Fibroblast of skin of left quadriceps (primary cell): ENCODE data around the gene TXNDC17.
"Not testable (repeated sequence)": the region's sequence is repeated elsewhere in the genome, so short reads cannot be mapped to it uniquely, and the experiment has no call there.

Source experiments
- DNase-seq, 2 experiments: peaks; one replicate each; pipeline ENCODE4 v3.0.0-alpha.2; 2013; ENCODE audit warnings: low read depth in 2 of 2

TXNDC17 gene

DNA sequence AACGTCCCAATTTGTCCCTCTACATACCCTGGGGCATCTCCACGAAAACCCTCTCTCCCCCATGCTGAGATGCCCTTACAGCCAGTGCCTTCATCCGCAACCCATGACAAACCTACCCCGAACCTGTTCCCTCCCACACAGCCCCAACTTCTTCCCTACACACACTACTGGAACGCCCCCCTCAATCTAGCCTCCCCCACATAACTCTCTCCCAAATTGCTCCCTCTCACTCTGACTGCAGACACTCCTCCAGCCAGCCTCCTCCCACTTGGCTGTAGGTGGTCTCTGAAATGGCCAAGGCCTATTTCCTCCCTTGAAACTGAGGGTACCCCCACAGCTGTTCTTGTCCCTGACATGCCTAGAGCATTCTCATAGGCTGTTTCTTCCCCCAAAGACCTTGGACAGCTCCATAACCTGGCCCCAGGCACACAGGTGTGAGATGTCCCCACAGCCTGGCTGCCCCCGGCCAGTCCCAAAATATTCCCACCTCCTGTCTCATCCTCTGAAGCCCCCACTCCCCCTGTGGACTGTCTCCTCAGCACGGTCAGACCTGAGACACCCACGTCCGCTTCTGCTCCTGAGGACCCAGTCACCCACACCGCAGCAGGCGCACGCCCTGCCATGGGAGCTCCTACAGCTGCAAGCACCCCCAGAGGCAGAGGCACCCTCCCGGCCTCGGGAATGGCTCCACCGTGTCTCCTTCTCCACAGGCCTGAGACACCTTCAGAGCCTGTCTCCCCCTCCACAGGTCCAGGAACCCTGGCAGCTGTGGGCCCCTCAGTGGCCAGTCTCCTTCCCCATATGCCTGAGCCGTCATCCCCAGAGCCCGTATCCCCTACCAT is 4.0 kb upstream of the TXNDC17 start:
- DNase-seq = no peak

DNA sequence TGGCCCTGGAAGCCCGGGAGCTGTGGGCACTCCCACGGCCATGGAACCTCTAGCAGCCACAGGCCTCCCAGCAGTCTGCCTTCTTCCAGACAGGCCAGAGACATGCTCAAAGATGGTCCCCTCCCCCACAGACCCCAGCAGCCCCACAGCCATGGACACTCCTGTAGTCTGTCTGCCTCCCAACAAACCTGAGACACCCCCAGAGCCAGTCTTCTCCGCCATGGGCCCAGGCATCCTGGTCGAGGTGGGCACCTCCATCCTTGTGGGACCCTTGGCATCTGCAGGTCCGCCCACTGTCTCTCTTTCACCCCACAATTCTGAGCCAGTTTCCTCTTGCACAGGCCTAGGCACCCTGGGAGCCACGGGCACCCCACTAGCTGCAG is 3.4 kb upstream of the TXNDC17 start:
- DNase-seq = no peak

DNA sequence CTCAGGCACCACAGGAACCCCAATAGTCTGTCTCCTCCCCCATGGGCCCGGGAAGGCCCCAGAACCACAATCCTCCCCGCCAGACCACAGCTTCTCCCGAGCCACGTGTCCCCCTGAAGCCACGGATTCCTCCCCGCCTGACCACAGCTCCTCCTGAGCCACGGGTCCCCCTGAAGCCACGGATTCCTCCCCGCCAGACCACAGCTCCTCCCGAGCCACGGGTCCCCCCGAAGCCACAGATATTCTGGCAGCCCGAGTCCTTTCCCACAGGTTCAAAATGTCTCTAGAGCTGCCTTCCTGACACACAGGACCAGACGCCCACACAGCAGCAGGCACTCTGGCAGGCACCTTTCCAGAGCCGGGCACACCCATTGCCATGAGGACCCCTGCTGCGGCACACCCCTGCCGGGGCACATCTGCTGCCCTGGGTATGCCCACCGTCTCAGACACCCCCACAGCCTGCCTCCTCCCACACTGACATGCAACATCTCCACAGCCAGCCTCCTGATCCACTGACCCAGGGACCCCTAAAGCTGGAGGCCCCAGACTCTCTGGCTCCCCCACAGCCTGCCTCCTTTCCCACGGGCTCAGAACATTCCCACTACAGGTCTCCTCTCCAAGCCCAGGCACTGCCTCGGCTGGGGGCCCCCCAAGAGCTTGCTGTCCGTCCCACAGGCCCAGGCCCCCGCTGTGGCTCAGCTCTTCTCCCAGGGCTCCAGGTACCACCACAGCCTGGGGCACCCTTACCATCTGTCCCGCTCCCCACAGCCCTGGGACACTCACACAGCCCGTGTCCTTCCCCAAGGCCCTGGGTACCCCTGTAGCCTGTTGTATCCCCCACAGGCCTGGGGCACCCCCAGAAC is 2.6 kb upstream of the TXNDC17 start:
- DNase-seq = no peak

DNA sequence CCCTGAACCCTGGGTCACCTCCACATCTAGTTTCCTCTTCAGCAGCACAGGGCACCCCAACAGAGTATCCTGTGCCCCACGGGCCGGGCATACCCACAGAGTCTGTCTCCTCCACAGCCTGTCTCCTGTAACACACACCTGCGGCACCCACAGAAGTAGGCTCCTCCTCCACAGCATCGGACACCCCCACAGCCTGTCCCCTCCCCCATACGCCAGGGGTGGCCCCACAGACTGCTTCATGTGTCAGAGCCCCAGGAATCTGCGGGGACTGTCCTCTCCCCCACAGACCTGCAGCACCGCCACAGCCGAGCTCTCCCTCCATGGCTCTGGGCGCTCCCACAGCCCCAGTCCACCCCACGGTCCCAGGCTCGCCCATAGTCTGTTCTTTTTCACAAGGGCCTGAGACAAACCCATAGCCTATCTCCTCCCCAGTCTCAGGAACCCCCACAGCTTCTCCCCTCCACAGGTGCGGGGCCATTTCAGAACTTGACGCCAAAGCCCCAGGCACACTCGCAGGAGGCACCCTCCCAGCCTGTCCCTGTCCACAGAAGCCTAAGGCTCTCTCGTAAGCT is 1.8 kb upstream of the TXNDC17 start:
- no peak for DNase-seq

DNA sequence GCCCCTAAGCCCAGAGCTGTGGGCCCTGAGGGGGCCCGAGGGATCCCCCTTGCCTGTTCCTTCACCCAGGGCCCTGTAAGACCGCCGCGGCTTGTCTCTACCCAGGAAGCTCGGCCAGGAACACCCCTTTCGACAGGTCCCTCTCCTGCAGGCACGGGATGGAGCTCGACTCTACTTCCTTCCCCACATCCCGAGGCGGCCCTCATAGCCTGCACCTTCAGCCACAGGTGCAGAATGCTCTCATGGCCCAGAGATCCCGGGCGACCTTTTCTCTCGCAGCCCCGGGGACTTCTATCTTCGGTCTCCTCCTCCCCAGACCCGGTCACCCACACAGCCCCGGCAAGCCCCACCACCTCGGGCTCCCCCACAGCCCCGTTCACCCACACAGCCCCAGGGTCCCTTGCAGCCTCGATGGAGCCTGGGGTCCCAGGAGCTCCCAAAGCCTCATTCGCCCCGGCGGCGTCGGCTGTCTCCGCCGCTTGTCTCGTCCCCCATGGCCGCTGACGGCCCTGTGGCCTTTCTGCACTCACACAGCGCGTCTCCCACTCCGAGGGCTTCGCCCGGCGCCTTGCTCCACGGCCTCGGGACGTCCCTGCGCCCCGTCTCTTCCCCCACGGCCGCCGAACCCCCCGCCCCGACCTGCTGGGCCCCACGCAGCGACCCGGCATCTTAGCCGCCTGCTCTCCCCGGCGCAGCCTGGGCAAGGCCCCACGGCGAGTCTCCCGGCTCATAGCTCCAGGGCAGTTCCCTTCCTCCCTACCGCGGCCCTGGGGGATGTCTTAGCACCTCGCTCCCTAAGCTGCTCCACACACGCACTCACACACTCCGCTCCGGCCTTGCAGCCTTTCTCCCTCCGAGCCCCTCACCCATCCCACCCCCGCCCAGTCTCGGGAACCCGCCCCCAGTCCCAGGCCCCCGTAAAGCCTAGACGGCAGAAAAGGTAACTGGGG is 999 bp upstream of the TXNDC17 start:
- DNase-seq = no peak

DNA sequence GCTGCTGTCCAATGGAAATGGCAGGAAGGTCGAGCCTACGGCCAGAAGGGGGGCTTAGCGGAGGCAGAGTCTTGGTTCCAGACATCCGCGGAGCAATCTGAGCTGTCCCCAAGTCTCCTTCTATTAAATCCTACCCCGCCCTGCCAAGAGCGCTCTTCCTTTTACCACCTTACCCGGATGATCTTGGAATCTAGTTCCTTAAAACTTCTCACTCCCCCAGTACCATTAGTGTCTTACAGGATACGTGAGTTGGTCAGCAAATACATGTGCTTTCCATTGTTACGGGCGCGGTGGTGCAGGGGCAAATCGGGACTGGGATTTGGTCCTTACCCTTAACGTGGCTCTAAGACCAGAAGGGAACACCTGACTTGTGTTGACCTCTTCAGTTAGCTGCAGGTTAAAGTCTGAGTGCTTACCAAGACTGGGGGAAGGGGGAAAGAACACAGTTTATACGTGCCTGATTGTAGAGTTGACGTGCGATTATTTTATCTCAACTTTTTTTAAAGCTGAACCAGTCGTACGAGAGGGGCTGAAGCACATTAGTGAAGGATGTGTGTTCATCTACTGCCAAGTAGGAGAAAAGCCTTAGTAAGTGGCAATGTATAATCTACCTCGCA is 495 bp downstream of the TXNDC17 start:
- DNase-seq = no peak

DNA sequence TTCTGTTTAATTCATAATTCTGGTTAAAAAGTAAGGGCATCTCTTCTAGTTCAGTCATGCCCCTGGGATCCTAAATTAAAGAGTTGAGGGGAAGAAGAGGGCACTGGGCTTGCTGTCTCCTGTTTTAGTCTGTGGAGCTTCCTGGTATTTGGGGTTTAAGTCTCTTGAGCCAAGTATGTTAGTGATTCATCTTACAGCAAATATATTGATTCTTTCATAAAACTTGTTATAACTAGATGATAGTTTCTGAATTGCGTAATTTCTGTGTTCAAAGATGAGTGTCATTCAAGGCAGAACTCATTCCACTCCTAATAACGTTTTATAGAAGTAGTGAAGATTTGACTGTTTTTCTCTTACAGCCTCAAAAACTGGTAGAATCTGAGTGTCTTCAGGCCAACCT is 1.7 kb downstream of the TXNDC17 start:
- no peak for DNase-seq

DNA sequence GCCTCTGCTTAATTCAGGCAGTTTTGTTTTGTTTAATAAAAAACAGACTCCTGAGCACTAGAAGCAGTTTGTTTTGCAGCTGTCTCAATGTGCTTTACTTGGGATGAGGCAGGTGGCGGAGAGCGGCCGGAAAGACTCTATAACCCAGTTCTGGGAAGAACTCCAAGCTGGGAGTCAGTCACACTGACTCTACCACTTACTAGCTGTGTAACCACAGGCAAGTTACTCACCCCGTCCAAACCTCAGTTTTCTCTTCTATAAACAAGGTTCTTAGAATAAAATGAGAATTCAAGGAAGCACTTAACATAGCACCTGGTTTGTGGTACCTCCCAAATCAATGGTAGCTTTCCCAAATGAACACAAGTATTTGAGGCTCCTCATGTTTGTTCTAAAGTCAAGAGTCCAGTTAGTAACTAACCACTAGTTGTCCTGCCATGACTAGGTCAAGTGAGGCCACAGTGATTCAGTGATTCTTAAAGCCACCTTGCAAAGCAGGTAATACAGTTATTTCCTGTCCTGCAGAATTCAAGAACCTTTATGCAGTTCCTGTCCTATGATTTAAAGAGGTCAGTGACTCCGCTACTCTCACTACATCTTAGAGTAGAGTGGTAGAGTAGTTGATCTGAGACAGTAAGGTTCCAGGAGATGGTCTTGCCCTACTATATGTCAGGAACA is 2.7 kb downstream of the TXNDC17 start:
- DNase-seq = peak; percentile 52 to 54

DNA sequence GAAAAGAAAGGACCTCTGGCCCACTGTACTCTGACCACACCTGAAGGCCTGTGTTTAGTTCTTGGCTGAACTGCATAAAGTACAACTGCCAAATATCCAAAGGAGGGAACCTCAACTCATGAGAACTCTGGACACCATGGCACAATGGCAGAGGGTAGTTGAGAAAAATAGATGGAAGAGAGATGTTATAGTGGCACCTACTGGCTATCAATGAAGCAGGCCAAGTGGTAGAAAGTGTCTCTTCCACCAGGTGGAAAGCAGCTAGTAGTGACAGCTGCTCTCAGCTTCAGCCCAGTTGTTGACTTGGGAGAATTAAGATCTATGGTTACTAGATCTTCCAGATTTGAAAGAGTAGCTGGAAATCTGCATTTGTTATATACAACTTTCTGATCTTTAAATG is 7.3 kb downstream of the TXNDC17 start:
- DNase-seq = no peak

DNA sequence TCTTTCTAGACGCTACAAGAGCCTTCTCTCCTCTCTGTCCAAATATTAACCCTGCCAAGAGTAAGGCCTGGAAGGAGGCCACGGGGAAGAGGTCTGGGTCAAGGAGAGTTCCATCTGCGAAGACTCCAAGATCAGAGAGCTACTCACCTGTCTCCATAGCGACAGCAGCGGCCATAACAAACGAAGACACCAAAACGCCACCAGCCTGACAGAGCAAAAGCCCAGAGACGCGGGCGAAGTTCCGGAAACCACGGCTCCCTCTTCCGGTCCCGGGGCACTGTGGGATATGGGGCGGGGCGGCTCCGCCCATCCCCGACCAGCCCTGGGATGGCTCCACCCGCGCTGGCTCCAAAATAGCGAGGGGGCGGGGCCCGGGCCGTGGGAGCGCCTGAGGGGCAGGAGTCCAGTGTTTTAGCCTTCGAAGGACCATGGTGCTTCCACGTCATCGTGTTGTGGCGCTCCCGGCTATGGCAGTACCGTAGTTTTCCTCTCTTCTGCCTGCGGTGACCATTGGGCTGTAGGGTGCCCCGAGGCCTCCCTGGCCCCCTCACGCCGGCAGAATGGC is 10.6 kb downstream of the TXNDC17 start, which contains the start of the genes C17orf100 and MED31:
Gene C17orf100 (plus strand): TSS at position 409 of the 565 bp plus-strand sequence. CDS start 152 bp downstream, at position 561.
Gene MED31 (minus strand): TSS at position 252 of the 565 bp plus-strand sequence. CDS start 77 bp downstream, at position 175.
- peak; percentile 73 for DNase-seq

DNA sequence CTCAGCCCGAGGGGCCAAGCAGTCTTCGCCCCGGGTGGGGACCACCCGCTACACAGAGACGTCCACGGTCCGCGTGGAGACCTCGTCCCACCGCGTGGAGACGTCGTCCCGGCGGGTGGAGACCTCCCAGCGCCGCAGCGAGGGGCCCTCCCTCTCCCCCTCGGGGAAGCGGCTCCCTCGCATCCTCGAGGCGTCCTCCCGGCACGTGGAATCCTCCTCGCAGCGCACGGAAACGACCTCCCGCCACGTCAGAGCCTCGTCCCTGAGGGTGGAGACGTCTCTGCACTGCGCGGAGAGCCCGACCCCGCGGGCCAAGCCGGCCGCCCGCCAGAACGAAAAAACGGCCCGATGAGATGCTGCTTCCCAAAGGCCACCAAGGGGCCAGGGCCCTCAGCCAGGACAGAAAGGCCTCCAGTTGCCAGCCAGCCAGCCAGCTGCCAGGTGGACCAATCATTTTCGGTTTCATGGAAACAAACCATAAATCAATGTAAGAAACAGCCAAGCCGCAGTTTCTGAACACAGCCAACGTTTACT is 11.1 kb downstream of the TXNDC17 start:
- no peak for DNase-seq

DNA sequence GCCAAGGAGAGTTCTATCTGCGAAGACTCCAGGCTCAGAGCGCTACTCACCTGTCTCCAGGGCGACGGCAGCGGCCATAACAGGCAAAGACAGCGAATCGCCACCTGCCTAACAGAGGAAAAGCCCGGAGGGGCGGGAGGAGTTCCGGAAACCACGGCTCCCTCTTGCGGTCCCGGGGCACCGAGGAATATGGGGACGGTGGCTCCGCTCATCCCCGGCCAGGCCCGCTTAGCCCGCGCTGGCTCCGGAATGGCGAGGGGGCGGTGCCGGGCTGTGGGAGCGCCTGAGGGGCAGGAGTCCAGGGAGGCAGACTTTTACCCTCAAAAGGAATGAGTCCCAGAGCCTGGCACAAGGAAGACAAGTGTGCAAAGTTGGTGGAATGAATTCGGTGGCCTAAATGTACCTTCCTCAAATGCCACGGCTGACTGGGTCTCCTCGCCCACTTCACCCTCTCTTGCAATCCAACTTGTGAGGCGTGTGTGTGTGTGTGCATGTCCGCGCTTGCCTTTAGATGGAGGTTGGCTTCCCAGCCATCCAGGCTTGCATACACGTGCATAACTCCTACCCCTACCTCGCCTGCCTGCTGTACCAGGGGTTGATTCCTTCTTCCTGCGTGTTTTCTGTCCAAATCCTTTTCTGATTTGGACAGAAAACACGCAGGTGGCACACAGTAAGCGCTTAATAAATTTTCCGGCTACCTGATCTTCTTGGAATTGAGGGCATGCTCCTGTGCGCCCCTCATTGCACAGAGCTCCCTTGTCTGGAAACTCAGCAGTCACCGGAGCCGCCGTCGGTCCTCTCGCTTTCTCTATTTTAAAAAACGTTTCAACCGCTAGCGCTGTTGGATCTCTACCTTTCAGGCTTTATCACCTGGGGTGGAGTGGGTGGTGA is 14.2 kb downstream of the TXNDC17 start:
- DNase-seq = no peak

DNA sequence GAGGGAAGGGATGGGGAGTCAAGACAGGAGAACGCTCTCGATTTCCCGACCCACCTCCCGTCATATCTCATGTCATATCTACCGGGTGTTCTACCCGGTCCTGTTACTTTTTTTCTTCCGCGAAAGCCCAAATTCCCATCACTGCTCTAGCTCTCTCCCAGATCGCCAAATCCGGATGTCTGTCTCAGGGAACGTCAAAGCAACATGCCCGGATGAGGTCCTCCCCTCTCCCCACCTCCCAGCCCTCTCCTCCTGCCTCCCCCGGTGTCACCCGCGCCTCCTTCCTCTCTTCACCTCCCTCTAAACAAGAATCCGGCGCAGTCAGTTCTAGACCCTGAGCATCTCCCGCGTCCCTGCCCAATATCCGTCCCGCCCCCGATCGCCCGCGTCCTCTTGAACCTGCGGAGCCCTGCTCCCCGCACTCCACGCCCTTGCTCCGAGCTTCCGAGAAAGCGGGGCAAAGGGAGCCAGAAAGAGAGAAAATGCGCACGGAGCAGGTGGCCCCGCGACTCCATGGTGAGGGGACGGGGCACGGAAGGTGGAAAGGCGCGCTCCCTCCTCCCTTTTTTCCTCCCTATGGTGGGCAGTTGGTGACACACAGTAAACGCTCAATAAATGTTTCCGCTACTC is 15.0 kb downstream of the TXNDC17 start:
- DNase-seq = not testable (repeated sequence)

DNA sequence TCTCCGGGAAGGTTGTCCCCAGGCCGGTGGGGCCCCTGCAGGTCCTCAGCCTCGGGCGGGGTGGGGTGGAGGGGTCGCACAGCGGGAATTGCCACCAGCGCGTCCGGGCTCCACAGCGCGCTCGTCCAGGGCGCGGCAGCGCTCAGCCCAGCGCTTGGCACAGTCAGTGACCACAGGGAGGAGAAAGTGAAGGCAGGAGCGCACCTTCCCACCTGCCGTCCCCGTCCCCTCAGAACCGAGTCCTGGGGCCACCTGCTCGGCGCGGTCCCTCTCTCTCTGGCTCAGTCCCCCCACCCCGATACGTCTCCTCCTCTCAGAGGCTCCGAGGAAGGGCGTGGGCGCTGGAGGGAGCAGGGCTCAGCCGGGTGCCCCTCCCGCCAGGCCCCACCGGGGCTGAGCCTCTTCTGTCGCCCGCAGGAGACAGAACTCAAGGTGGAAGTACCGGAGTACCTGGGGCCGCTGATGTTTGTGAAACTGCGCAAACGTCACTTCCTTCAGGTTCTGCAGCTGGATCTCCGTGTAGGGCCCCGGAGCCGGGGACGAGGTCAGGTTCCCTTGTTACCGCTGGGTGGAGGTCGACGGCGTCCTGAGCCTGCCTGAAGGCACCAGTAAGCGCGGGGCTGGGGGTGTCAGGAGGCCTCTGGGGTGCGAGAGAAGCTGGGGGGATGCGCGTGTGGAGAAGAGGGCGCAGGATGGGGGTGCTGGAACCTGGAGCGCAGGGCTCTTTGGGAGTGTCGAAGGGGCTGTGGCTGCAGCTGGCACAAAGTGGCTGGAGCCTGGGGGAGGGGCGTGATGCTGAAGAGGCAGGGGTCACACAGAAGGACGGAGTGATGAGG is 16.2 kb downstream of the TXNDC17 start:
- not testable (repeated sequence) for DNase-seq

DNA sequence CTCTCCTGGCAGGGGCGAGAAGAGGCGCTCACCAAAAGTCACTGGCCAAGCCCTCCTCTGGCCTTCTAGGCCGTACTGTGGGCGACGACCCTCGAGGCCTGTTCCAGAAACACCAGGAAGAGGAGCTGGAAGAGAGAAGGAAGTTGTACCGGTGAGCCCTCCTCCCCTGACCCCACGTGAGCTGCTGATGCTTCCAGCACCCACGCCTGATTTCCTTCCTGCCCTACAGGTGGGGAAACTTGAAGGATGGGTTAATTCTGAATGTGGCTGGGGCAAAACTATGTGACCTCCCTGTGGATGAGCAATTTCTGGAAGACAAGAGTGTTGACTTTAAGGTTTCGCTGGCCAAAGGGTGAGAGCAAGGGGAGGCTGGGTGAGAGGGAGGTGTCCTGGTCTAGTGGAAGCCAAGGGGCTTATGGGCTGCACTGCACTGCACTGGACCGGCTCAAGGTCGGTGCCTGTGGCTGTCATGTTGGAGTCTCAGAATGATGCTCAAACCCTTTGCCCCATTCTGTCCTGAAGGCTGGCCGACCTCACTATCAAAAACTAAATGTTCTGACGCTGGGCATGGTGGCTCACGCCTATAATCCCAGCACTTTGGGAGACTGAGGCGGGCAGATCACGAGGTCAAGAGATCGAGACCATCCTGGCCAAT is 16.9 kb downstream of the TXNDC17 start:
- no peak for DNase-seq

DNA sequence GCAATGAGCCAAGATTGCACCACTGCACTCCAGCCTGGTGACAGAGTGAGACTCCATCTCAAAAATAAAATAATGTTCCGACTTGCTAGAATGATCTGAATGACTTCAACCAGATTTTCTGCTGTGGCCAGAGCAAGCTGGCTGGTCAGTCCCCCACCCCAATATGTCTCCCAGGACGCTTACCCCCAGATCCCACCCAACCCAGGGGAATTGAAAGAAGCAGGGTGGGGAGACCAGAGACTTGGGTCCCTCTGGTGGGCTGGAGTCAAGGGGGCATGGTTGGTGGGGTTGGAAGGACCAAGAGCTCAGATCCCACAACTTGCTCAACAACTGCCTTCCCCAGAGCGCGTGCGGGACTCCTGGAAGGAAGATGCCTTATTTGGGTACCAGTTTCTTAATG is 17.6 kb downstream of the TXNDC17 start:
- DNase-seq = not testable (repeated sequence)

DNA sequence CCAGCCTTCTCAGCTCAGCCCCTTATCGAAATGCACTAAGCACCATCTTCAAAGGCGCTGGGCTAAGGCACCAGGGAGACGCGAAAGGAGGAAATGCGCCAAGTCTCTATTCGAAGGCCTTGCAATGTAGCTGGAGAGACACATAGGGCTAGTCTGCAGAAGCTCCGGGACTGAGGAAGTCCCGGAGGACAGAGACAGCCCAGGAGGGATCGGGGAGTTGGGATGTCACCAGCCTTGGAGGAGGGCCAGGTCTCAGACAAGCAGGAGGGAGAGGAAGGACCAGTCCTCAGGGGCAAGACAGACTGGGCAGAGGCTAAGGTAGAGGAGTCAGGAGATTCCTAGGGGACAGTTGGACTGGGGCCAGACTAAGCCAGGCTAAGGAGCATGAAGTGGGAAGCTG is 19.2 kb downstream of the TXNDC17 start:
- DNase-seq = no peak
